H9 (cell line): Measurements from ENCODE around the gene TTLL9. TPM values are rescaled to one million over a fixed set of nuclear protein-coding genes. Genes with fewer than 3 reads are reported as not detected.

Experiments
- DNase-seq: peaks from one replicate; pipeline ENCODE4 v3.0.0-alpha.2; 2017
- H2AFZ ChIP-seq: one replicate; pipeline ENCODE4 v1.6.1; 2013; ENCODE audit warnings: mild to moderate bottlenecking, low read length, control low read depth, moderate library complexity
- H2AK5ac ChIP-seq: 2 replicates; pipeline ENCODE4 v1.6.1; 2013; ENCODE audit warnings: low read length, control low read depth, mixed read lengths; ENCODE audit not compliant: insufficient read length
- H2BK120ac ChIP-seq: one replicate; pipeline ENCODE4 v1.6.1; 2013; ENCODE audit warnings: low read depth, mild to moderate bottlenecking, low read length, control low read depth, inconsistent platforms; ENCODE audit not compliant: poor library complexity, severe bottlenecking
- H2BK12ac ChIP-seq: 2 replicates; pipeline ENCODE4 v1.6.1; 2013; ENCODE audit warnings: low read length, control low read depth, mixed read lengths, low read depth; ENCODE audit not compliant: insufficient read length
- H2BK15ac ChIP-seq: 2 replicates; pipeline ENCODE4 v1.6.1; 2013; ENCODE audit warnings: low read depth, low read length, control low read depth
- H2BK20ac ChIP-seq: one replicate; pipeline ENCODE4 v1.6.1; 2013; ENCODE audit warnings: low read depth, mild to moderate bottlenecking, low read length, control low read depth, inconsistent platforms; ENCODE audit not compliant: poor library complexity, severe bottlenecking
- H2BK5ac ChIP-seq: 2 replicates; pipeline ENCODE4 v1.6.1; 2013; ENCODE audit warnings: low read length, control low read depth, mixed read lengths; ENCODE audit not compliant: insufficient read length
- H3K14ac ChIP-seq: 2 replicates; pipeline ENCODE4 v1.6.1; 2013; ENCODE audit warnings: low read length, control low read depth; ENCODE audit not compliant: insufficient read depth
- H3K18ac ChIP-seq: 2 replicates; pipeline ENCODE4 v1.6.1; 2013; ENCODE audit warnings: low read depth, mild to moderate bottlenecking, mixed read lengths, low read length, control low read depth; ENCODE audit not compliant: insufficient read length
- H3K23ac ChIP-seq: 2 replicates; pipeline ENCODE4 v1.6.1; 2013; ENCODE audit warnings: low read length, control low read depth, mixed read lengths, low read depth; ENCODE audit not compliant: insufficient read length
- H3K23me2 ChIP-seq: 2 replicates; pipeline ENCODE4 v1.6.1; 2013; ENCODE audit warnings: low read depth, mild to moderate bottlenecking, mixed read lengths, low read length, control low read depth; ENCODE audit not compliant: insufficient read length, poor library complexity, severe bottlenecking
- H3K27ac ChIP-seq: 2 replicates; pipeline ENCODE4 v1.5.1; 2013; ENCODE audit warnings: low read length, control low read depth, mixed read lengths, low read depth; ENCODE audit not compliant: insufficient read length
- H3K27me3 ChIP-seq: 2 replicates; pipeline ENCODE4 v1.6.1; 2013; ENCODE audit warnings: low read length, control low read depth, inconsistent platforms; ENCODE audit not compliant: insufficient read depth
- H3K4ac ChIP-seq: 2 replicates; pipeline ENCODE4 v1.6.1; 2013; ENCODE audit warnings: low read depth, mild to moderate bottlenecking, control low read depth, inconsistent platforms, low read length, moderate library complexity
- H3K4me1 ChIP-seq: 2 replicates; pipeline ENCODE4 v1.6.1; 2013; ENCODE audit warnings: low read length, control low read depth, inconsistent platforms; ENCODE audit not compliant: insufficient read depth
- H3K4me2 ChIP-seq: 2 replicates; pipeline ENCODE4 v1.6.1; 2013; ENCODE audit warnings: low read length, control low read depth, mixed read lengths; ENCODE audit not compliant: insufficient read length, insufficient read depth
- H3K56ac ChIP-seq: 2 replicates; pipeline ENCODE4 v1.6.1; 2013; ENCODE audit warnings: low read depth, mild to moderate bottlenecking, mixed read lengths, low read length, control low read depth; ENCODE audit not compliant: insufficient read length
- H3K79me1 ChIP-seq: 2 replicates; pipeline ENCODE4 v1.6.1; 2013; ENCODE audit warnings: low read depth, mild to moderate bottlenecking, moderate library complexity, low read length, control low read depth, inconsistent platforms; ENCODE audit not compliant: insufficient read depth, poor library complexity, severe bottlenecking
- H3K79me2 ChIP-seq: 2 replicates; pipeline ENCODE4 v1.6.1; 2013; ENCODE audit warnings: low read length, control low read depth, inconsistent platforms; ENCODE audit not compliant: insufficient read depth
- H3K9ac ChIP-seq: 2 replicates; pipeline ENCODE4 v1.6.1; 2013; ENCODE audit warnings: low read length, control low read depth, mixed read lengths; ENCODE audit not compliant: insufficient read length; ENCODE audit errors: extremely low read depth
- H3K9me3 ChIP-seq: one replicate; pipeline ENCODE4 v1.6.1; 2013; ENCODE audit warnings: low read depth, low read length, inconsistent platforms; ENCODE audit not compliant: control insufficient read depth
- H3T11ph ChIP-seq: one replicate; pipeline ENCODE4 v1.6.1; 2013; ENCODE audit warnings: mild to moderate bottlenecking, low read length, control low read depth, inconsistent platforms
- H4K20me1 ChIP-seq: one replicate; pipeline ENCODE4 v1.6.1; 2013; ENCODE audit not compliant: control insufficient read depth, insufficient read length, insufficient read depth
- H4K5ac ChIP-seq: 2 replicates; pipeline ENCODE4 v1.6.1; 2013; ENCODE audit warnings: low read depth, mild to moderate bottlenecking, mixed read lengths, low read length, control low read depth; ENCODE audit not compliant: insufficient read length
- H4K8ac ChIP-seq: replicated peaks from 2 replicates; pipeline ENCODE4 v1.6.1; 2013; ENCODE audit warnings: low read length, control low read depth, mixed read lengths, low read depth; ENCODE audit not compliant: insufficient read length
- H4K91ac ChIP-seq: 2 replicates; pipeline ENCODE4 v1.6.1; 2013; ENCODE audit warnings: low read depth, mild to moderate bottlenecking, moderate library complexity, mixed read lengths, low read length, control low read depth; ENCODE audit not compliant: insufficient read length
- H3K27ac Mint-ChIP-seq, 3 experiments: 2 replicates in 2 of 3; 3 replicates in 1 of 3; pipeline ENCODE4 v1.8.0; 2020 to 2021; ENCODE audit warnings: mixed read lengths in 3 of 3, mild to moderate bottlenecking in 1 of 3, moderate library complexity in 1 of 3
- H3K27me3 Mint-ChIP-seq: 2 replicates; pipeline ENCODE4 v1.8.0; 2021; ENCODE audit warnings: low read depth, mild to moderate bottlenecking, moderate library complexity, mixed read lengths
- H3K36me3 Mint-ChIP-seq, 3 experiments: 2 replicates in 2 of 3; 3 replicates in 1 of 3; pipeline ENCODE4 v1.8.0; 2020 to 2021; ENCODE audit warnings: low read depth in 3 of 3, mixed read lengths in 3 of 3; ENCODE audit not compliant: insufficient read depth in 1 of 3
- H3K4me1 Mint-ChIP-seq, 2 experiments: 2 replicates each; pipeline ENCODE4 v1.8.0; 2020; ENCODE audit warnings: mixed read lengths in 2 of 2
- H3K4me3 Mint-ChIP-seq, 2 experiments: 2 replicates in 1 of 2; 3 replicates in 1 of 2; pipeline ENCODE4 v1.8.0; 2020 to 2021; ENCODE audit warnings: mild to moderate bottlenecking in 2 of 2, mixed read lengths in 2 of 2, moderate library complexity in 1 of 2
- H3K9me3 Mint-ChIP-seq, 2 experiments: 2 replicates in 1 of 2; 3 replicates in 1 of 2; pipeline ENCODE4 v1.8.0; 2020; ENCODE audit warnings: mild to moderate bottlenecking in 2 of 2, mixed read lengths in 2 of 2, moderate library complexity in 1 of 2
- WGBS: extraction: QIAGEN DNeasy Blood & Tissue Kit; methylation state at CpG from one replicate; pipeline ENCODE4 v1.1.7; 2013; ENCODE audit warnings: missing lambda C conversion rate, low lambda C conversion rate, mixed read lengths; ENCODE audit not compliant: insufficient read length; ENCODE audit errors: extremely low coverage; 5-methylcytosine and 5-hydroxymethylcytosine counted together
- total RNA-seq: library from RNA; stranded (reverse); gene quantifications from 2 replicates; pipeline ENCODE4 v1.2.1, GENCODE V29; 2021
- TF ChIP-seq, protein P1 (sequence below): fragments of 200-600 bp; sonication (generic); conservative IDR thresholded peaks from 3 replicates; pipeline ENCODE4 v1.8.0; 2021; ENCODE audit warnings: antibody characterized with exemption, mild to moderate bottlenecking

The TTLL9 gene
- total RNA-seq, 1 experiment from 2014 or later: 0.20 TPM

DNA sequence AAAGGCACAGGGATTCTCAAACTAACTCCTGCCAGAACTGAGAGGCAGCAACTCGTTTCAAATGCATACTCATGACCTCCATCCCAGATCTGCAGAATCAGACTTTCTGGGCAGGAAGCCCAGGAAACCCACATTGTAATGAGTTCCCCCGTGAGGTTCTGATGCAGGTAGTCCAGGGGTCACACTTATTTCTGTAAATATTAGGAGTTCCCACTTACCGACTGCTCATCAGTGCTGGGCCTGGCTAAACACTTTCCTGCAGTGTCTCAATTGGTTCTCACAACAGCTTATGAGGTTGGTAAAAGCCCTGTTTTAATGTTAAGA, 11.7 kb upstream of the TTLL9 start:
- H3K36me3 Mint-ChIP-seq: no peaks in the 10 kb centered on the region; a peak in 1 of 7 replicates
- no peak overlapping the region for H2BK12ac ChIP-seq
- H3K9me3 Mint-ChIP-seq: no peaks in the 10 kb centered on the region
- H2AFZ ChIP-seq: no peak overlapping the region
- no peak for DNase-seq
- no peak overlapping the region for H3K27ac Mint-ChIP-seq
- no peak overlapping the region for H2BK120ac ChIP-seq
- H2AK5ac ChIP-seq: no peak overlapping the region
- no peak overlapping the region for H3K4me2 ChIP-seq
- H2BK15ac ChIP-seq: no peak overlapping the region
- H3K79me1 ChIP-seq: no peaks in the 10 kb centered on the region
- no peak overlapping the region for H4K5ac ChIP-seq
- no peak overlapping the region for H3K4me3 Mint-ChIP-seq
- peaks cover 9% of the 10 kb centered on the region for H3K27me3 Mint-ChIP-seq
- H3T11ph ChIP-seq: no peak overlapping the region
- H3K9ac ChIP-seq: no peak overlapping the region
- H3K4ac ChIP-seq: no peak overlapping the region
- peaks cover 13% of the 10 kb centered on the region for H3K23me2 ChIP-seq
- no CpG with 5 or more reads among the region's 3 CpGs for WGBS
- peaks cover 26 to 28% of the 10 kb centered on the region in 2 experiments for H3K4me1 Mint-ChIP-seq
- no peaks in the 10 kb centered on the region for H3K79me2 ChIP-seq
- no peak overlapping the region for H3K27ac ChIP-seq
- no peak overlapping the region for H2BK20ac ChIP-seq
- no peak overlapping the region for H4K8ac ChIP-seq
- no peak overlapping the region for H3K56ac ChIP-seq
- no peaks in the 10 kb centered on the region for H4K20me1 ChIP-seq
- H3K18ac ChIP-seq: no peak overlapping the region
- TF ChIP-seq, protein P1, sequence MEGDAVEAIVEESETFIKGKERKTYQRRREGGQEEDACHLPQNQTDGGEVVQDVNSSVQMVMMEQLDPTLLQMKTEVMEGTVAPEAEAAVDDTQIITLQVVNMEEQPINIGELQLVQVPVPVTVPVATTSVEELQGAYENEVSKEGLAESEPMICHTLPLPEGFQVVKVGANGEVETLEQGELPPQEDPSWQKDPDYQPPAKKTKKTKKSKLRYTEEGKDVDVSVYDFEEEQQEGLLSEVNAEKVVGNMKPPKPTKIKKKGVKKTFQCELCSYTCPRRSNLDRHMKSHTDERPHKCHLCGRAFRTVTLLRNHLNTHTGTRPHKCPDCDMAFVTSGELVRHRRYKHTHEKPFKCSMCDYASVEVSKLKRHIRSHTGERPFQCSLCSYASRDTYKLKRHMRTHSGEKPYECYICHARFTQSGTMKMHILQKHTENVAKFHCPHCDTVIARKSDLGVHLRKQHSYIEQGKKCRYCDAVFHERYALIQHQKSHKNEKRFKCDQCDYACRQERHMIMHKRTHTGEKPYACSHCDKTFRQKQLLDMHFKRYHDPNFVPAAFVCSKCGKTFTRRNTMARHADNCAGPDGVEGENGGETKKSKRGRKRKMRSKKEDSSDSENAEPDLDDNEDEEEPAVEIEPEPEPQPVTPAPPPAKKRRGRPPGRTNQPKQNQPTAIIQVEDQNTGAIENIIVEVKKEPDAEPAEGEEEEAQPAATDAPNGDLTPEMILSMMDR: no peak
- H3K14ac ChIP-seq: no peak overlapping the region
- no peak overlapping the region for H3K23ac ChIP-seq
- no peak overlapping the region for H4K91ac ChIP-seq
- H3K27me3 ChIP-seq: no peaks in the 10 kb centered on the region
- no peak overlapping the region for H2BK5ac ChIP-seq
- no peaks in the 10 kb centered on the region for H3K9me3 ChIP-seq
- peaks cover 5% of the 10 kb centered on the region; the same call in 1 of the 2 replicates for H3K4me1 ChIP-seq
